Progenitor cell of endocrine pancreas (in vitro differentiated cells): ENCODE results near the gene RASSF1. TPM values are rescaled to one million over a fixed set of nuclear protein-coding genes. Genes with fewer than 3 reads are reported as not detected.

Experiments used
- DNase-seq: peaks from one replicate; pipeline ENCODE4 v3.0.0; 2021; ENCODE audit warnings: low spot score; ENCODE audit not compliant: unreplicated experiment
- H3K27ac Mint-ChIP-seq: 2 replicates; pipeline ENCODE4 v1.8.0; 2021; ENCODE audit warnings: mild to moderate bottlenecking, moderate library complexity, mixed read lengths
- H3K27me3 Mint-ChIP-seq: 2 replicates; pipeline ENCODE4 v1.8.0; 2021; ENCODE audit warnings: mixed read lengths
- H3K36me3 Mint-ChIP-seq: 2 replicates; pipeline ENCODE4 v1.8.0; 2022; ENCODE audit warnings: mixed read lengths; ENCODE audit not compliant: insufficient read depth
- H3K4me1 Mint-ChIP-seq: 2 replicates; pipeline ENCODE4 v1.8.0; 2021; ENCODE audit warnings: low read depth, mixed read lengths
- H3K4me3 Mint-ChIP-seq: 2 replicates; pipeline ENCODE4 v1.8.0; 2021; ENCODE audit warnings: low read depth, mild to moderate bottlenecking, moderate library complexity, mixed read lengths
- H3K9me3 Mint-ChIP-seq: 2 replicates; pipeline ENCODE4 v1.8.0; 2021; ENCODE audit warnings: low read depth, mixed read lengths
- CTCF ChIP-seq: fragments of 200-600 bp; sonication (generic); IDR thresholded peaks from one replicate; pipeline ENCODE4 v1.5.0; 2021; ENCODE audit warnings: antibody characterized with exemption, mild to moderate bottlenecking; ENCODE audit not compliant: unreplicated experiment
- total RNA-seq: library from RNA; stranded (reverse); gene quantifications from 2 replicates; pipeline ENCODE4 v1.2.1, GENCODE V29; 2021

The RASSF1 gene
- total RNA-seq, 1 donor from 2014 or later = 11.7 TPM

GRCh38 chr3:50347187-50347813 is 6.7 kb upstream of the RASSF1 start:
- no peaks in the 10 kb centered on the region for H3K9me3 Mint-ChIP-seq
- peaks cover 3% of the 10 kb centered on the region for H3K36me3 Mint-ChIP-seq
- peak; percentile 46 for DNase-seq
- peaks cover 33% of the 10 kb centered on the region for H3K27me3 Mint-ChIP-seq
- peak; percentile 72 for TF ChIP-seq CTCF
- H3K4me3 Mint-ChIP-seq = no peak overlapping the region
- H3K4me1 Mint-ChIP-seq = peaks cover 21% of the 10 kb centered on the region
- H3K27ac Mint-ChIP-seq = no peak overlapping the region

GRCh38 chr3:50345586-50346234 is 5.1 kb upstream of the RASSF1 start, which contains the start of gene ZMYND10:
Gene ZMYND10, minus strand, starts transcription at chr3:50345732. Its CDS starts 153 bp downstream, at chr3:50345579.
- H3K9me3 Mint-ChIP-seq = no peaks in the 10 kb centered on the region
- H3K4me3 Mint-ChIP-seq = peak within 1 kb of the TSS; percentile 47
- H3K27ac Mint-ChIP-seq = peak within 1 kb of the TSS; percentile 8
- DNase-seq = no peak
- H3K36me3 Mint-ChIP-seq = peaks cover 3% of the 10 kb centered on the region
- TF ChIP-seq CTCF = no peak
- peaks cover 14% of the 10 kb centered on the region for H3K4me1 Mint-ChIP-seq
- H3K27me3 Mint-ChIP-seq = peaks cover 48% of the 10 kb centered on the region

GRCh38 chr3:50345008-50345407 is 4.4 kb upstream of the RASSF1 start:
- no peak for TF ChIP-seq CTCF
- no peak for DNase-seq
- Mint-ChIP-seq H3K4me1 (peaks cover 8% of the 10 kb centered on the region), H3K9me3 (no peaks in the 10 kb centered on the region), H3K36me3 (peaks cover 3% of the 10 kb centered on the region), H3K4me3 (no peak overlapping the region), H3K27ac (no peak overlapping the region), H3K27me3 (peaks cover 51% of the 10 kb centered on the region)

- no peak overlapping the region for H3K4me3 Mint-ChIP-seq
- peaks cover 66% of the 10 kb centered on the region for H3K27me3 Mint-ChIP-seq
- peaks cover 10% of the 10 kb centered on the region for H3K4me1 Mint-ChIP-seq
- H3K36me3 Mint-ChIP-seq = no peaks in the 10 kb centered on the region
- DNase-seq = no peak
- H3K27ac Mint-ChIP-seq = no peak overlapping the region
- TF ChIP-seq CTCF = peak; percentile 16
- no peaks in the 10 kb centered on the region for H3K9me3 Mint-ChIP-seq
Measured at GRCh38 chr3:50342813-50343633, 2.4 kb upstream of the RASSF1 start.

- H3K9me3 Mint-ChIP-seq = no peaks in the 10 kb centered on the region
- H3K27me3 Mint-ChIP-seq = peaks cover 66% of the 10 kb centered on the region
- H3K4me3 Mint-ChIP-seq = no peak overlapping the region
- no peaks in the 10 kb centered on the region for H3K36me3 Mint-ChIP-seq
- peaks cover 7% of the 10 kb centered on the region for H3K4me1 Mint-ChIP-seq
- no peak for TF ChIP-seq CTCF
- H3K27ac Mint-ChIP-seq = no peak overlapping the region
- DNase-seq = no peak
Measured at GRCh38 chr3:50341996-50342650, 1.5 kb upstream of the RASSF1 start.
